Thyroid gland (tissue), 4 donors: ENCODE results near the gene ACTR5. TPM values are rescaled to one million over a fixed set of nuclear protein-coding genes. Genes with fewer than 3 reads are reported as not detected.
A peak's percentile ranks its signal among the peaks of the same experiment; 100 is the strongest.
"Not testable (repeated sequence)": the region's sequence is repeated elsewhere in the genome, so short reads cannot be mapped to it uniquely, and the experiment has no call there.

Source experiments
- DNase-seq, 2 donors: peaks; one replicate each; pipeline ENCODE4 v3.0.0-alpha.2; 2019
- H3K27ac ChIP-seq, 3 donors: fragments of 200-600 bp; sonication (generic); 1 replicate in 2 of 3; 2 replicates in 1 of 3; pipeline ENCODE4 v1.5.1; 2016 to 2019; ENCODE audit warnings: mild to moderate bottlenecking in 1 of 3, moderate library complexity in 1 of 3
- H3K27me3 ChIP-seq: fragments of 200-600 bp; sonication (generic); one replicate; pipeline ENCODE4 v1.5.1; 2019
- H3K36me3 ChIP-seq, 2 donors: fragments of 200-600 bp; sonication (generic); one replicate each; pipeline ENCODE4 v1.5.1; 2016 to 2019
- H3K4me1 ChIP-seq, 2 donors: fragments of 200-600 bp; sonication (generic); one replicate each; pipeline ENCODE4 v1.5.1; 2017 to 2019
- H3K4me3 ChIP-seq, 3 donors: fragments of 200-600 bp; sonication (generic); replicated peaks in 1 of 3; 1 replicate in 2 of 3; 2 replicates in 1 of 3; pipeline ENCODE4 v1.5.1; 2016; ENCODE audit warnings: mild to moderate bottlenecking in 1 of 3
- H3K9me3 ChIP-seq: fragments of 200-600 bp; sonication (generic); one replicate; pipeline ENCODE4 v1.5.1; 2017
- CTCF ChIP-seq, 6 experiments: fragments of 200-600 bp in 3 of 6; fragments of 450-650 bp in 3 of 6; sonication (generic) in 3 of 6; IDR thresholded peaks; one replicate each; pipeline ENCODE4 v1.5.1; 2016 to 2019; ENCODE audit warnings: antibody characterized with exemption in 6 of 6, mild to moderate bottlenecking in 2 of 6, inconsistent platforms in 1 of 6, moderate library complexity in 1 of 6
- POLR2A ChIP-seq, 2 donors: fragments of 450-650 bp; IDR thresholded peaks; one replicate each; pipeline ENCODE4 v1.6.1; 2017; ENCODE audit warnings: antibody characterized with exemption in 2 of 2, mild to moderate bottlenecking in 2 of 2, moderate library complexity in 1 of 2
- WGBS, 2 donors: methylation state at CpG; one replicate each; pipeline ENCODE4 v1.1.5; 2017; 5-methylcytosine and 5-hydroxymethylcytosine counted together
- intact Hi-C: fragments of 100-400 bp; cut with DNase I; formaldehyde crosslinking; loops from one replicate; pipeline ENCODE4 v1.15.1; 2023
- total RNA-seq, 4 donors: library from RNA; depleted of rRNA; stranded (reverse); fragments of >200 nt; gene quantifications; one replicate each; pipeline ENCODE4 v1.2.3, GENCODE V29; 2016

Gene ACTR5
- total RNA-seq, 4 donors from 2014 or later = 6.9 to 14.4 (median 10.4) TPM

GRCh38 chr20:38791940-38792339 is 43.7 kb downstream of the ACTR5 start:
- DNase-seq = no peak
- Histone ChIP-seq H3K4me3 (no peak overlapping the region), H3K4me1 (no peaks in the 10 kb centered on the region), H3K9me3 (no peaks in the 10 kb centered on the region), H3K36me3 (no peaks in the 10 kb centered on the region), H3K27me3 (no peaks in the 10 kb centered on the region), H3K27ac (no peak overlapping the region)
- 96 to 100% methylated on average over 1 of the region's 1 CpG for WGBS, 2 donors
- intact Hi-C loops = no loop called here
- TF ChIP-seq POLR2A (IDR thresholded peaks at IDR 0.05) = no peak
- no peak for TF ChIP-seq CTCF (IDR thresholded peaks at IDR 0.05)

- H3K9me3 ChIP-seq, H3K36me3 ChIP-seq, H3K4me3 ChIP-seq, intact Hi-C loops, H3K4me1 ChIP-seq, H3K27ac ChIP-seq, H3K27me3 ChIP-seq, DNase-seq: not testable (repeated sequence)
- 90% methylated on average over 5 of the region's 5 CpGs for WGBS, 2 donors
Measured at GRCh38 chr20:38794057-38794456, 45.8 kb downstream of the ACTR5 start.

DNA sequence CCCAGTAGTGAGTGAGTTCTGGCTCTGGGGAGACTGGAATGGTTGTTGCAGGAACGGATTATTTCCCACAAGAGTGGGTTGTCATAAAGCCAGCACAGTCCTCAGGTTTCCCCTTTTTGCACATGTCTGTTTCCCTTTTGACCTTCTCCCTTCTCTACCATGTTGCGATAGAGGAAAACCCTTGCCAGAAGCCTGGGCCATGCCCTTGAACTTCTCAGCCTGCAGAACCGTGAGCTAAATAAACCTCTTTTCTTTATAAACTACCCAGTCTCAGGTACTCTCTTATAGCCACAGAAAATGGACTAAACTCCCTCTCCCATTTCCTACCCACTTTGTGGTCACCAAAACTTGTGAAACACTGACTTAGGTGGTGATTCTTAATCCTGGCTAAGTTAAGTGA is 50.0 kb downstream of the ACTR5 start:
- Histone ChIP-seq H3K4me1 (no peaks in the 10 kb centered on the region), H3K27ac (no peak overlapping the region), H3K36me3 (no peaks in the 10 kb centered on the region), H3K9me3 (no peaks in the 10 kb centered on the region), H3K27me3 (no peaks in the 10 kb centered on the region), H3K4me3 (no peak overlapping the region)
- TF ChIP-seq CTCF (IDR thresholded peaks at IDR 0.05) = no peak
- no peak for TF ChIP-seq POLR2A (IDR thresholded peaks at IDR 0.05)
- WGBS, 2 donors = 71 to 73% methylated on average over 3 of the region's 3 CpGs
- intact Hi-C loops = no loop called here
- DNase-seq = no peak

- H3K9me3 ChIP-seq = no peaks in the 10 kb centered on the region
- no peaks in the 10 kb centered on the region for H3K4me1 ChIP-seq
- 63 to 64% methylated on average over 4 of the region's 4 CpGs for WGBS, 2 donors
- H3K27me3 ChIP-seq = no peaks in the 10 kb centered on the region
- DNase-seq = no peak
- no peak for TF ChIP-seq CTCF (IDR thresholded peaks at IDR 0.05)
- intact Hi-C loops = no loop called here
- H3K27ac ChIP-seq = no peak overlapping the region
- H3K36me3 ChIP-seq = no peaks in the 10 kb centered on the region
- H3K4me3 ChIP-seq = no peak overlapping the region
Measured at GRCh38 chr20:38799203-38799602, 50.9 kb downstream of the ACTR5 start.

DNA sequence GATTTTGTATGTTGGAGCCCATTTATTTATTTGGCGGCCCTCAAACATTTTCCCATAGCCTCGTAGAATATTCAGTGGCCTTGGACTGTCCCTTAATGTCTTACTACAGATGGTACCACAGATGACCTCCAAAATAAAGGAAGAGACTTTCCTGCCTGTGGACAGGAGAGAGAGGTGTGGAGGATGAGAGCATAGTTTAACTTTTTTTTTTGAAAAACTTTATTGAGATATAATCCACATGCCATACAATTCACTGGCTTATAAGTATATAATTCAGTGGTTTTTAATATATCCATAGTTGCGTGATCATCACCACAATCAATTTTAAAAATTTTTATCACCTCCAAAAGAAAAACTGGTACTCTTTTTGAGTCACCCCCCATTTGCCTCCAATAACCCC is 52.6 kb downstream of the ACTR5 start:
- Histone ChIP-seq H3K36me3 (no peaks in the 10 kb centered on the region), H3K9me3 (no peaks in the 10 kb centered on the region), H3K27me3 (no peaks in the 10 kb centered on the region), H3K4me1 (peaks cover 2 to 6% of the 10 kb centered on the region in 2 donors), H3K27ac (no peak overlapping the region), H3K4me3 (no peak overlapping the region)
- intact Hi-C loops = no loop called here
- TF ChIP-seq POLR2A (IDR thresholded peaks at IDR 0.05) = no peak
- TF ChIP-seq CTCF (IDR thresholded peaks at IDR 0.05) = no peak
- WGBS, 2 donors = 97 to 98% methylated on average over 3 of the region's 3 CpGs
- DNase-seq = no peak

DNA sequence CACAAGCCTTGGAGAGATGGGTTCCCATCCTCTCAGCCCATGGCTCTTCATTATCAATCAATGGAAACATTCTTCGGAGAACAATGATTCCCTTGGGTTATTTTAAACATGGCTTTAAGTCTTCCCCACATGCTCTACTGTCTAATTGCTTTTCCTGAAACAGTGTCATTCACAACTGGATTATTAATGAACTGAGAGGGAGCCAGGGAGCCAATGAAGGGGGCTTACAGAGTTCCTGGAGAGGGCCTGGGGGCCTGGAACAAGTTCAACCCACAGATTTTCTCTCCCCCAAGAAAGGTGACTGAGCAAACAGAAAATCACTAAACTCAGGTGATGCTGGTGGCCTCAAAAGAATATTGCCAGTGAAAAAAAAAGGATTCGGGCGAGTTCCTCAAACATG is 56.0 kb downstream of the ACTR5 start:
- peak overlapping the region in 1 of 3 donors; percentile 77 for H3K27ac ChIP-seq
- WGBS, 2 donors = 87% methylated on average over 3 of the region's 3 CpGs
- TF ChIP-seq POLR2A (IDR thresholded peaks at IDR 0.05) (no peak), CTCF (IDR thresholded peaks at IDR 0.05) (no peak)

More for the DNA sequence above, 56.0 kb downstream of the ACTR5 start:
- Histone ChIP-seq H3K4me1 (peaks cover 9 to 17% of the 10 kb centered on the region in 2 donors), H3K4me3 (no peak overlapping the region), H3K9me3 (no peaks in the 10 kb centered on the region), H3K36me3 (no peaks in the 10 kb centered on the region), H3K27me3 (peaks cover 10% of the 10 kb centered on the region)
- DNase-seq = no peak
- intact Hi-C loops = no loop called here
